Neural crest cell (in vitro differentiated cells): ENCODE data around the gene TTBK2. TPM values are rescaled to one million over a fixed set of nuclear protein-coding genes. Genes with fewer than 3 reads are reported as not detected.
"Not testable (repeated sequence)": the region's sequence is repeated elsewhere in the genome, so short reads cannot be mapped to it uniquely, and the experiment has no call there.

ENCODE experiments used
- DNase-seq: peaks from one replicate; pipeline ENCODE4 v3.0.0; 2021; ENCODE audit warnings: low read depth, mixed read lengths, low spot score
- H3K27ac Mint-ChIP-seq: one replicate; pipeline ENCODE4 v1.8.0; 2021; ENCODE audit warnings: mild to moderate bottlenecking, mixed read lengths; ENCODE audit not compliant: unreplicated experiment
- H3K27me3 Mint-ChIP-seq: 2 replicates; pipeline ENCODE4 v1.8.0; 2021; ENCODE audit warnings: low read depth, mild to moderate bottlenecking, mixed read lengths
- H3K36me3 Mint-ChIP-seq: 2 replicates; pipeline ENCODE4 v1.8.0; 2021; ENCODE audit warnings: low read depth, mild to moderate bottlenecking, mixed read lengths
- H3K4me1 Mint-ChIP-seq: 2 replicates; pipeline ENCODE4 v1.8.0; 2021; ENCODE audit warnings: mixed read lengths
- H3K4me3 Mint-ChIP-seq: one replicate; pipeline ENCODE4 v1.8.0; 2021; ENCODE audit warnings: mild to moderate bottlenecking, mixed read lengths
- H3K9me3 Mint-ChIP-seq: 2 replicates; pipeline ENCODE4 v1.8.0; 2021; ENCODE audit warnings: mixed read lengths
- CTCF ChIP-seq: fragments of 200-600 bp; sonication (generic); conservative IDR thresholded peaks from 2 replicates; pipeline ENCODE4 v1.5.0; 2021; ENCODE audit warnings: antibody characterized with exemption, mild to moderate bottlenecking
- total RNA-seq: library from RNA; stranded (reverse); gene quantifications from 2 replicates; pipeline ENCODE4 v1.2.1, GENCODE V29; 2021

TTBK2 gene
- total RNA-seq, 1 donor from 2014 or later = 28.2 TPM

GRCh38 chr15:42891569-42891968 lies 29.0 kb downstream of the TTBK2 start:
- H3K27me3 Mint-ChIP-seq = no peaks in the 10 kb centered on the region
- peaks cover 18% of the 10 kb centered on the region for H3K36me3 Mint-ChIP-seq
- no peak overlapping the region for H3K27ac Mint-ChIP-seq
- TF ChIP-seq CTCF = no peak
- H3K4me1 Mint-ChIP-seq = no peaks in the 10 kb centered on the region
- no peak for DNase-seq
- no peak overlapping the region for H3K4me3 Mint-ChIP-seq
- peaks cover 6% of the 10 kb centered on the region for H3K9me3 Mint-ChIP-seq

- TF ChIP-seq CTCF = no peak
- Mint-ChIP-seq H3K9me3 (peaks cover 11% of the 10 kb centered on the region), H3K4me3 (no peak overlapping the region), H3K4me1 (no peaks in the 10 kb centered on the region), H3K27me3 (no peaks in the 10 kb centered on the region), H3K27ac (no peak overlapping the region), H3K36me3 (peaks cover 16% of the 10 kb centered on the region)
- DNase-seq = no peak
Measured at GRCh38 chr15:42890161-42890913, 30.2 kb downstream of the TTBK2 start.

- H3K4me1 Mint-ChIP-seq, H3K27ac Mint-ChIP-seq, H3K27me3 Mint-ChIP-seq, H3K4me3 Mint-ChIP-seq, DNase-seq: not testable (repeated sequence)
- H3K9me3 Mint-ChIP-seq = peaks cover 13% of the 10 kb centered on the region
- peaks cover 18% of the 10 kb centered on the region for H3K36me3 Mint-ChIP-seq
Measured at GRCh38 chr15:42887384-42887783, 33.2 kb downstream of the TTBK2 start.

- H3K36me3 Mint-ChIP-seq = peaks cover 6% of the 10 kb centered on the region
- no peaks in the 10 kb centered on the region for H3K27me3 Mint-ChIP-seq
- peaks cover 4% of the 10 kb centered on the region for H3K9me3 Mint-ChIP-seq
- TF ChIP-seq CTCF = no peak
- DNase-seq = no peak
- no peaks in the 10 kb centered on the region for H3K4me1 Mint-ChIP-seq
- no peak overlapping the region for H3K4me3 Mint-ChIP-seq
- H3K27ac Mint-ChIP-seq = no peak overlapping the region
Measured at GRCh38 chr15:42880121-42880520, 40.5 kb downstream of the TTBK2 start.

- Mint-ChIP-seq H3K36me3 (peaks cover 3% of the 10 kb centered on the region), H3K4me3 (no peak overlapping the region), H3K9me3 (no peaks in the 10 kb centered on the region), H3K4me1 (no peaks in the 10 kb centered on the region), H3K27ac (no peak overlapping the region), H3K27me3 (no peaks in the 10 kb centered on the region)
- DNase-seq = no peak
- TF ChIP-seq CTCF = no peak
Measured at GRCh38 chr15:42879443-42879842, 41.1 kb downstream of the TTBK2 start.

- no peak for TF ChIP-seq CTCF
- Mint-ChIP-seq H3K27ac (no peak overlapping the region), H3K36me3 (no peaks in the 10 kb centered on the region), H3K27me3 (no peaks in the 10 kb centered on the region), H3K9me3 (no peaks in the 10 kb centered on the region), H3K4me1 (no peaks in the 10 kb centered on the region), H3K4me3 (no peak overlapping the region)
- no peak for DNase-seq
Measured at GRCh38 chr15:42876224-42876623, 44.4 kb downstream of the TTBK2 start.
